ENCODE data around the gene MIF. TPM values are rescaled to one million over a fixed set of nuclear protein-coding genes. Genes with fewer than 3 reads are reported as not detected.

The MIF gene
- 100 to 1,000 TPM; 134 to 156 TPM for total RNA-seq

DNA sequence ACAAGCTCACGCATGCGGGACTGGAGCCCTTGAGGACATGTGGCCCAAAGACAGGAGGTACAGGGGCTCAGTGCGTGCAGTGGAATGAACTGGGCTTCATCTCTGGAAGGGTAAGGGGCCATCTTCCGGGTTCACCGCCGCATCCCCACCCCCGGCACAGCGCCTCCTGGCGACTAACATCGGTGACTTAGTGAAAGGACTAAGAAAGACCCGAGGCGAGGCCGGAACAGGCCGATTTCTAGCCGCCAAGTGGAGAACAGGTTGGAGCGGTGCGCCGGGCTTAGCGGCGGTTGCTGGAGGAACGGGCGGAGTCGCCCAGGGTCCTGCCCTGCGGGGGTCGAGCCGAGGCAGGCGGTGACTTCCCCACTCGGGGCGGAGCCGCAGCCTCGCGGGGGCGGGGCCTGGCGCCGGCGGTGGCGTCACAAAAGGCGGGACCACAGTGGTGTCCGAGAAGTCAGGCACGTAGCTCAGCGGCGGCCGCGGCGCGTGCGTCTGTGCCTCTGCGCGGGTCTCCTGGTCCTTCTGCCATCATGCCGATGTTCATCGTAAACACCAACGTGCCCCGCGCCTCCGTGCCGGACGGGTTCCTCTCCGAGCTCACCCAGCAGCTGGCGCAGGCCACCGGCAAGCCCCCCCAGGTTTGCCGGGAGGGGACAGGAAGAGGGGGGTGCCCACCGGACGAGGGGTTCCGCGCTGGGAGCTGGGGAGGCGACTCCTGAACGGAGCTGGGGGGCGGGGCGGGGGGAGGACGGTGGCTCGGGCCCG is at the start of gene MIF:
Gene MIF (plus strand): TSS at position 439 of the 765 bp plus-strand sequence. CDS start 92 bp downstream, at position 531.
- peaks cover 0 to 2% of the 10 kb centered on the region in 2 donors for H3K36me3 ChIP-seq (replicated peaks in 1 of 2; ENCODE audit: insufficient read depth in 1 of 2, low read depth in 2 of 2)
- H3K27me3 ChIP-seq: no peaks in the 10 kb centered on the region
- DNase-seq: peak; percentile 94 to 95 (median 95)
- 0 to 5% methylated on average over 8 to 67 of the region's 72 CpGs for WGBS, 2 donors
- ATAC-seq: peak; percentile 89
- peaks cover 34% of the 10 kb centered on the region for H3K4me1 ChIP-seq
- peak; percentile 93 to 97 (median 94) for TF ChIP-seq POLR2A (IDR thresholded peaks at IDR 0.05)
- TF ChIP-seq, protein P1, sequence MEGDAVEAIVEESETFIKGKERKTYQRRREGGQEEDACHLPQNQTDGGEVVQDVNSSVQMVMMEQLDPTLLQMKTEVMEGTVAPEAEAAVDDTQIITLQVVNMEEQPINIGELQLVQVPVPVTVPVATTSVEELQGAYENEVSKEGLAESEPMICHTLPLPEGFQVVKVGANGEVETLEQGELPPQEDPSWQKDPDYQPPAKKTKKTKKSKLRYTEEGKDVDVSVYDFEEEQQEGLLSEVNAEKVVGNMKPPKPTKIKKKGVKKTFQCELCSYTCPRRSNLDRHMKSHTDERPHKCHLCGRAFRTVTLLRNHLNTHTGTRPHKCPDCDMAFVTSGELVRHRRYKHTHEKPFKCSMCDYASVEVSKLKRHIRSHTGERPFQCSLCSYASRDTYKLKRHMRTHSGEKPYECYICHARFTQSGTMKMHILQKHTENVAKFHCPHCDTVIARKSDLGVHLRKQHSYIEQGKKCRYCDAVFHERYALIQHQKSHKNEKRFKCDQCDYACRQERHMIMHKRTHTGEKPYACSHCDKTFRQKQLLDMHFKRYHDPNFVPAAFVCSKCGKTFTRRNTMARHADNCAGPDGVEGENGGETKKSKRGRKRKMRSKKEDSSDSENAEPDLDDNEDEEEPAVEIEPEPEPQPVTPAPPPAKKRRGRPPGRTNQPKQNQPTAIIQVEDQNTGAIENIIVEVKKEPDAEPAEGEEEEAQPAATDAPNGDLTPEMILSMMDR (IDR thresholded peaks at IDR 0.05): peak; percentile 58 to 95 (median 83)
- intact Hi-C loops (cut with DNase I): no loop called here
- H3K9me3 ChIP-seq: no peaks in the 10 kb centered on the region
- H3K4me3 ChIP-seq: peak within 1 kb of the TSS; percentile 37 to 42
- H3K27ac ChIP-seq: peak within 1 kb of the TSS; percentile 92 to 100 (median 99)

DNA sequence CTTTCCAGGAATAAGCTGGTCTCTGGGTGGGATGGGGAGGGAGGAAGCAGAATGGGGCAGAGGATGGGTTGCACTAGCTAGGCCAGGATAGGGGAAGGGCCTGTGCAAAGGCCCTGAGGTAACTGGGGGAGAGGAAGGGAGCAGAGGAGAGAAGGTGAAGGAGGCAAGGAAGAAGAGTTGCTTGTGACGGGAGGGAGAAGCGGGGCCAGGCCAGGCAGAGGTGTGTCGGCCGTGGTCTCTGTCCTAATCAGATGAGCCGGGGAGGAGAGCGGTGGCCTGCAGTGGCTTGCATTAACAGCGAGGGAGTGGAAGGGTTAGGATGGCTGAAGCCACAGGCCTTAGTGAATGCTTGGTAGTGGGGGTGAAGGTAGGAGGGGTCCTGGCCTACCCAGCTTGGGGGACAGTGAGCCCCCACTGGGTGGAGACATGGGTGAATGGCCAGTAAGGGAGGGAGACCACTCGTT is 49.4 kb upstream of the MIF start:
- no peak for TF ChIP-seq POLR2A (IDR thresholded peaks at IDR 0.05)
- TF ChIP-seq, protein P1 (IDR thresholded peaks at IDR 0.05): no peak
- no peak for ATAC-seq
- intact Hi-C loops (cut with DNase I): loop anchor here (5.0 to 10.0 kb wide), 3 partner anchors 67 to 310 kb away; partner anchors contain the start of gene C22orf15
- Histone ChIP-seq H3K9me3 (no peaks in the 10 kb centered on the region), H3K27me3 (no peaks in the 10 kb centered on the region), H3K4me3 (no peak overlapping the region), H3K27ac (no peak overlapping the region), H3K36me3 (replicated peaks in 1 of 2; ENCODE audit: insufficient read depth in 1 of 2, low read depth in 2 of 2) (no peaks in the 10 kb centered on the region), H3K4me1 (peaks cover 9% of the 10 kb centered on the region)
- 75% methylated on average over 8 of the region's 8 CpGs for WGBS, 2 donors
- no peak for DNase-seq

DNA sequence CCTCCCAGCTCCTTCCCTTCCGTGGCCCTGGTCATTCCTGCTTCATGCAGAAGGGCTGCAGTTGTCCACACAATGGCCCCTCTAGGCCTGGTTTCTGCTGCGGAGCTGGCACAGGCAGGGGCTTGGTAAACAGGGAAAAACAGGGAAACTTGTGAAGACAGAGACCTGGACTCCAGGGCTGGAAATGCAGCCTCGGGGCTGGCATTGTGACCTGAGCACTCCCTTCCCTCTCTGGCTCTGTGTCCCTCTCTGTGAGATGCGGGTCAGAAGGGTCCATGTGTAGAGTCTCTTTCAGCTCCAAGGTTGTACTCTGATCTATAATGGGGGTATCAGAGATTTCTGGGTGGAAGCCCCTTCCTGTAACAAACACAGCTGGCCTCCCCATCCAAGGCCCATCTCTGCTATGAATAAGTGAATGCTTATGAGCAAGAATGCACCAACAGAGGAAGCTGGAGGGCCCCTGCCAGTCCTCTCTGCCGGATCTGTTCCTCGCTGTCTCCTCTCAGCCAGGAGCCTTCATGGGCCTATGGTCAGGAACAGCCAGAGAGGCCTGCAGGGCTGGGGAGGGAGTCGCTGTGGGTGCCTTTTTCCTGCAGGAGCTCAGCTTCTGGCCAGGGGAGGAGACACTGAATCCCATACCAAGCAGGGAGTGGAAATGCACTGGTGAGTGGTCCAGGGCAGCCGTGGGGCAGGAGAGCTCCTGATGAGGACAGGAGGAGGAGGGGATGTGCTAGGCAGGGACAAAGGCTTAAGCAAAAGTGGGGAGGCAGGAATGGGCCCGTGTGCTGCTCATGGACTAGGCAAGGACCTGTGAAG is 48.7 kb upstream of the MIF start:
- Histone ChIP-seq H3K27ac (no peak overlapping the region), H3K4me3 (no peak overlapping the region), H3K9me3 (no peaks in the 10 kb centered on the region), H3K27me3 (no peaks in the 10 kb centered on the region), H3K4me1 (peaks cover 14% of the 10 kb centered on the region), H3K36me3 (replicated peaks in 1 of 2; ENCODE audit: insufficient read depth in 1 of 2, low read depth in 2 of 2) (no peaks in the 10 kb centered on the region)
- no peak for DNase-seq
- intact Hi-C loops (cut with DNase I): loop anchor here (5.0 to 10.0 kb wide), 2 partner anchors 83 to 311 kb away; partner anchors contain the start of gene C22orf15
- WGBS, 2 donors: 79% methylated on average over 9 of the region's 9 CpGs
- no peak for ATAC-seq
- TF ChIP-seq POLR2A (IDR thresholded peaks at IDR 0.05): no peak
- TF ChIP-seq, protein P1 (IDR thresholded peaks at IDR 0.05): no peak

DNA sequence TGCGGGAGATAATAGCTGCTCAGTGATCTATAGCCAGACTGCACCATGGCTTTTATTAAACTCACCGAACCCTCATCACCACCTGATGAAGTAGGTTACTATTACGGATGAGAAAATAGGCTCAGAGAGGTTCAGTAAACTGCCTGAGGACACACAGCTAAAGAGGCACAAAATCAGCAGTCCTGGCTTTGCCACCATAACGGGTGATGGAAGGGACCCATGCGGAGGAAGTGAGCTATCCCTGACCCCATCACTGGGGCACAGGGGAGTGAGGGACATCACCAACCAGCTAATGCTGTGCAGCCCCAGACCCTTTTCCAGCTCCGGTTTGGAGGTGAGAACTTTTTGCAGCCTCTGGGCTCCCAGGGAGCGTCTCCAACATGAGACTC is 48.1 kb upstream of the MIF start:
- intact Hi-C loops (cut with DNase I): loop anchor here (5.0 to 10.0 kb wide), 2 partner anchors 84 to 311 kb away; partner anchors contain the start of gene C22orf15
- ATAC-seq: no peak
- H3K36me3 ChIP-seq (replicated peaks in 1 of 2; ENCODE audit: insufficient read depth in 1 of 2, low read depth in 2 of 2): no peaks in the 10 kb centered on the region
- peaks cover 15% of the 10 kb centered on the region for H3K4me1 ChIP-seq
- H3K27ac ChIP-seq: no peak overlapping the region
- 81 to 83% methylated on average over 6 to 7 of the region's 7 CpGs for WGBS, 2 donors
- no peaks in the 10 kb centered on the region for H3K9me3 ChIP-seq
- no peak overlapping the region for H3K4me3 ChIP-seq
- no peak for DNase-seq
- no peaks in the 10 kb centered on the region for H3K27me3 ChIP-seq
- TF ChIP-seq POLR2A (IDR thresholded peaks at IDR 0.05): no peak
- TF ChIP-seq, protein P1 (IDR thresholded peaks at IDR 0.05): no peak
